ENCODE results near the gene ZNF292.

DNA sequence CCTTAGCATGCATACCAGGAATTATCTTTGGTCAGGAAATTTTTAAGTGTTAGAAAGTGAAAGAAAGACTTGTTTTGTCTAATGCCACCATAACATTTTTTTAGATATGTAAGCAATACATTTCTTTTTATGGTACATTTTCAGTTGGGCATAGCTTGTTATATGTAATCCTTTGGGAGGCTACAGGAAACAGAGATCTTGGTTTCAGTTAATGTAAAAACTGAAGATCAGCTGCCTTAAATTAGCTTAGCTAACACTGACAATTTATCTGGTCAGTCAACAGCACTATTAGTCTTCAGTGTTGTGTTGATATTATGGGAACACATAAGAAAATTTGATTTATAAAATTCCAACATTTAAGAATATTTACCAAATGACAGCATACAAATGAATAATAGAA is 88.4 kb downstream of the ZNF292 start:
- TF ChIP-seq CTCF (conservative IDR thresholded peaks at IDR 0.05; ENCODE audit: low read depth, low read length) (no peak), EZH2 (IDR thresholded peaks at IDR 0.05; ENCODE audit: borderline replicate concordance, low read depth, low read length, poor library complexity, severe bottlenecking) (no peak)

All from A673 (cell line).